NCI-H345 treated with DMSO at 0.1 percent for 48 hours (cell line): ENCODE measurements around the gene AP1G1.
"Not testable (repeated sequence)": the region's sequence is repeated elsewhere in the genome, so short reads cannot be mapped to it uniquely, and the experiment has no call there.

Experiments used
- DNase-seq: peaks from one replicate; lab custom pipeline; 2025; ENCODE audit not compliant: unreplicated experiment; lab: John Stamatoyannopoulos, UW

Gene AP1G1

GRCh38 chr16:71811261-71811803, 2.7 kb upstream of the AP1G1 start:
- DNase-seq = no peak

GRCh38 chr16:71810155-71810530, 1.5 kb upstream of the AP1G1 start:
- not testable (repeated sequence) for DNase-seq

- no peak for DNase-seq
These were observed 585 bp downstream of the AP1G1 start for GRCh38 chr16:71807905-71808592.

GRCh38 chr16:71803305-71803690, 5.3 kb downstream of the AP1G1 start:
- no peak for DNase-seq

GRCh38 chr16:71796501-71797097, 12.0 kb downstream of the AP1G1 start:
- no peak for DNase-seq

- no peak for DNase-seq
These were observed 13.7 kb downstream of the AP1G1 start for GRCh38 chr16:71794943-71795342.

GRCh38 chr16:71794018-71794417, 14.6 kb downstream of the AP1G1 start:
- DNase-seq = no peak

GRCh38 chr16:71792176-71792575, 16.5 kb downstream of the AP1G1 start:
- DNase-seq = no peak

- DNase-seq = not testable (repeated sequence)
These were observed 18.3 kb downstream of the AP1G1 start for GRCh38 chr16:71790329-71790728.

GRCh38 chr16:71789136-71789535, 19.5 kb downstream of the AP1G1 start:
- no peak for DNase-seq

GRCh38 chr16:71788578-71788977, 20.1 kb downstream of the AP1G1 start:
- DNase-seq = no peak

GRCh38 chr16:71785143-71785542, 23.5 kb downstream of the AP1G1 start:
- DNase-seq = not testable (repeated sequence)

GRCh38 chr16:71784093-71784492, 24.5 kb downstream of the AP1G1 start:
- no peak for DNase-seq

- DNase-seq = no peak
These were observed 26.9 kb downstream of the AP1G1 start for GRCh38 chr16:71781741-71782140.

GRCh38 chr16:71780521-71781089, 28.0 kb downstream of the AP1G1 start:
- no peak for DNase-seq

- DNase-seq = no peak
These were observed 29.9 kb downstream of the AP1G1 start for GRCh38 chr16:71778780-71779179.

GRCh38 chr16:71777329-71777728, 31.3 kb downstream of the AP1G1 start:
- DNase-seq = no peak

GRCh38 chr16:71775949-71776348, 32.7 kb downstream of the AP1G1 start:
- DNase-seq = no peak

GRCh38 chr16:71771571-71771970, 37.1 kb downstream of the AP1G1 start:
- DNase-seq = no peak

- DNase-seq = no peak
These were observed 39.4 kb downstream of the AP1G1 start for GRCh38 chr16:71769222-71769621.

- DNase-seq = no peak
These were observed 41.4 kb downstream of the AP1G1 start for GRCh38 chr16:71767060-71767900.
